GM21360 (cell line): ENCODE data around the gene HDX.
"Not testable (repeated sequence)": the region's sequence is repeated elsewhere in the genome, so short reads cannot be mapped to it uniquely, and the experiment has no call there.

Experiments used
- ATAC-seq: cut with Tn5 transposase; IDR thresholded peaks from one replicate; pipeline ENCODE4 v1.9.1; 2021; ENCODE audit warnings: mild to moderate bottlenecking, moderate library complexity; ENCODE audit not compliant: unreplicated experiment

The HDX gene, protein sequence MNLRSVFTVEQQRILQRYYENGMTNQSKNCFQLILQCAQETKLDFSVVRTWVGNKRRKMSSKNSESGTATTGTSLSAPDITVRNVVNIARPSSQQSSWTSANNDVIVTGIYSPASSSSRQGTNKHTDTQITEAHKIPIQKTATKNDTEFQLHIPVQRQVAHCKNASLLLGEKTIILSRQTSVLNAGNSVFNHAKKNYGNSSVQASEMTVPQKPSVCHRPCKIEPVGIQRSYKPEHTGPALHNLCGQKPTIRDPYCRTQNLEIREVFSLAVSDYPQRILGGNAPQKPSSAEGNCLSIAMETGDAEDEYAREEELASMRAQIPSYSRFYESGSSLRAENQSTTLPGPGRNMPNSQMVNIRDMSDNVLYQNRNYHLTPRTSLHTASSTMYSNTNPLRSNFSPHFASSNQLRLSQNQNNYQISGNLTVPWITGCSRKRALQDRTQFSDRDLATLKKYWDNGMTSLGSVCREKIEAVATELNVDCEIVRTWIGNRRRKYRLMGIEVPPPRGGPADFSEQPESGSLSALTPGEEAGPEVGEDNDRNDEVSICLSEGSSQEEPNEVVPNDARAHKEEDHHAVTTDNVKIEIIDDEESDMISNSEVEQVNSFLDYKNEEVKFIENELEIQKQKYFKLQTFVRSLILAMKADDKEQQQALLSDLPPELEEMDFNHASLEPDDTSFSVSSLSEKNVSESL

DNA sequence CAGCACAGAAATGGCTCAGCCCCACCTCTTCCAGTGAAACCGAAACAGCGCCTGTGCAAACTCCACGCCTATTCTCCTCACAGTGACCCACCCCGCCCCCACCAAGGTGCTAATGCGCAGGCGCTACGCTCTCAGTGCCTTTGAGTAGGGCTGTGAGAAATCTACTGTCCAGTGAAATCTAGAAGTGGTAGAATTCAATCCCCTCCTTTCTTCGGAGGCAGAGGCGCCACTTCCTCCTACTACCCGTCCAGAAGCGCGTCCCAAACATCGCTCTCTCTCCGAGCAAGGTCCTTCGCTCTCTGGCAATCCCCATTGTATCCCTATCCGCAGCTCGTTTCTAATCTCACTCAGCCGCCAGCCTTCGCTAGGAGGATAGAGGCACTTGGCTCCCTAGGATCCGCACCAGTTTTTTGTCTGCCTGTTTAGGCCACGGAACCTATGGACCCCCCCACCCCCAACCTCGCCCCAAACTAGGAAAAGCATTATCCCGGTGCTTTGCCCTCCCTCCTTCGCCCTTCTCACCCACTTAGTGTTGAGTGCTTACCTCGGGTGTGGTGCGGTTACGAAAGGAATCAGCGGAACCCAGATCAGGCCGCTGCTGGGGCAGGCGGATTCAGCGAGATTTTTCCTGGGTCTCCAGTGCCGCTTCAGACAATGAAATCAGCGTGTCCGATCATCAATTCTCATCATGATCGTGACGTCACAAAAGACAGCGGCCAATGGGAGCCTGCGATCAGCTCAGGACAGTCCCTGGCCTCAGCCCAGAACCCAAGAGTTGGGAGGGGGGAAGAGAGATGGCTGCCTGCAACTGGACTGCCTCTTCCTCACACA, at the start of gene HDX:
Gene HDX (minus strand): TSS at position 656 of the 831 bp plus-strand sequence. CDS start 27,056 bp downstream, outside the sequence.
- ATAC-seq: peak; percentile 86

DNA sequence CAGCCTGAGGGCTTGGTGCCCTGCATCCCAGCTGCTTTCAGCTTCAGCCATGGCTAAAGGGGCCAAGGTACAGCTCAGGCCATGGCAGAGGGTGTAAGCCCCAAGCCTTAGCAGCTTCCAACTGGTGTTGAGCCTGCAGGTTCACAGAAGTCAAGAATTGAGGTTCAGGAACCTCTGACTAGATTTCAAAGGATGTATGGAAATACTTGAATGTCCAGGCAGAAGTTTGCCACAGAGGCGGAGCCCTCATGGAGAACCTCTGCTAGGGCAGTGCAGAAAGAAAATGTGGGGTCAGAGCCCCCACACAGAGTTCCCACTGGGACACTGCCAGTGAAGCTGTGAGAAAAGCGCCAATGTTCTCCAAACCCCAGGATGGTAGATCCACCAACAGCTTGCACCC, 39.1 kb upstream of the HDX start:
- not testable (repeated sequence) for ATAC-seq

DNA sequence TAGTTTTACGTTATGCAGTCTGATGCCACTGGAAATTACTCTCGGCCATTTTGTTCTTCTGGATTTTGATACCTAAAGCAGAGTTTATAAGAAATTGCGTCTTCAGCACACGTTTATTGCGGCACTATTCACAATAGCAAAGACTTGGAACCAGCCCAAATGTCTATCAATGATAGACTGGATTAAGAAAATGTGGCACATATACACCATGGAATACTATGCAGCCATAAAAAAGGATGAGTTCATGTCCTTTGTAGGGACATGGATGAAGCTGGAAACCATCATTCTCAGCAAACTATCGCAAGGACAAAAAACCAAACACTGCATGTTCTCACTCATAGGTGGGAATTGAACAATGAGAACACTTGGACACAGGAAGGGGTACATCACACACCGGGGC, 35.4 kb upstream of the HDX start:
- not testable (repeated sequence) for ATAC-seq

DNA sequence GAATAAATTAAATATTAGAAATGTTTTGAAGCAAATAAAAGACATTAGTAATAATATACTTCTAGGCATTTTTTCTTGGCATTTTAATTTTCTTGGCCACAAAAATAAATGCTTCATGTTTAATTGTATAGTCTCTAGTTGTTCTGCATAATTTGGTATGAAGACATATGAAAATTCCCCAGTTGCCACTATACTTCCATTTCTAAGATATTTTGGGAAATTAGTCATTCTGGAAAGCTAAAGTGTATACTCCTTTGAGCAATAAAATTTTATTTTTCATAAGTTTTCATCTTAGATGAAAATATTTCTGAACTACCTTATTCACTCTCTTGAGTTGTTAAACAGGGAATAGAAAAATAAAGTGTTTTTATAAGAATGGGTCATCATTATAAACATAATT, 13.8 kb downstream of the HDX start:
- ATAC-seq: no peak

DNA sequence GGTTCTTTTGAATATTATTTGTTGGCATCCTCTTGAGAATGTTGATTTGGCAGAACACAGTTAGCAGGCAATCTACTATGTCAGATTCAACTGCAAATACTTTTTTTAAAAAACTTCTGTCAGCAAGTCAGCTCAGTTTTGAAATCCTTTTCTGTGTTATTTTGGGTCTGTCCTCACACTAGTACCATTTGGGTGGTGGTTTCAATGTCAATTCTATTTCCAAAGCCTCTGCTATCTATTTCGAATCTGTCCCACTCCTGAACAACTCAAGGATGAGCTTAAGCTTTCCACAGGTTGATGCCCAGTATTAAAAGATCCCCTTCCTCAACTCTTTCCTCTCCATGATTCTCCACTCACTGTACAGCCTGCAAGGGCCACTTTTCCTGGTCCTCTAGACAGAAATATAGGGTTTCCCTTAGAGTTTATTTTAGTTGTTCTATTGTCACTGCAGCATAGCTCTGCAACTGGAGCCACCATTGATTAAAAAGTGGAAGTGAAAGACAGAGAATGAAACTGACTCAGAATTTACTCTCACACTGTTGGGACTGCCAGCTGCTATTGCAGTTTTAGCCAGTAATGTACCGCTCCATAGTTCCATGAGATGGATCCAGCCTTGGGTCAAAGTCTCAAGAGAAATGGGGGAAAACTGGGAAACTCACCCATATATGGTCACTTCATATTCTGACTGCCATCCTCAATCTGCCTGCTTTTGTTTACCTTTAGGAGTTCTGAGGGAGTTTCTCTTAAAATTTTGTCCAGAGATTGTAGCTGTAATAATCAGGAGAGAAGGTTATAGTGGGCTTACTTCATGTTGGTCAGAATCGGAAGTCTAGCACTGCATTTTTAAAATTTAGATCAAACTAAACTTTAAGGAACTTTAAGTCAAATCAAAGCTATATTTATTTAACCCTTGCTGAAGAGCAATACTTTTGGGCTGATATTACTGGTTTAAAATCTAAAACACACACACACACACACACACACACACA, 14.6 kb downstream of the HDX start:
- peak; percentile 100 for ATAC-seq

DNA sequence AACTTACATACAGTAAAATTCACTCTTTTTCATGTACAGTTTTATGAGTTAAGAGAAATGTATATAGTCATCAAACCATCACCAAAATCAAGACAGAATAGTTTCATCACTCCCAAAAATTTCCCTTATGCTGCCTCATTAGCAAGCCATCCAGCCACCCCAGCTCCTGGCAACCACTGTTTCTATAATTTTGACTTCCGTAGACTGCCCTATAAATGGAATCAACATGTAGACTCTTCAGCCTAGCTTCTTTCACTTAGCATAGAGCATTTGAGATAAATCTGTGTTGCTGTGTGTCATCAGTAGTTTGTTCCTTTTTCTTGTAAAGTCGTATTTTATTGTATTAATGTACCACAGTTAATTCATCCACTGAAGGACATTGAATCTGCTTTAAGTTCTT, 23.2 kb downstream of the HDX start:
- ATAC-seq: no peak

DNA sequence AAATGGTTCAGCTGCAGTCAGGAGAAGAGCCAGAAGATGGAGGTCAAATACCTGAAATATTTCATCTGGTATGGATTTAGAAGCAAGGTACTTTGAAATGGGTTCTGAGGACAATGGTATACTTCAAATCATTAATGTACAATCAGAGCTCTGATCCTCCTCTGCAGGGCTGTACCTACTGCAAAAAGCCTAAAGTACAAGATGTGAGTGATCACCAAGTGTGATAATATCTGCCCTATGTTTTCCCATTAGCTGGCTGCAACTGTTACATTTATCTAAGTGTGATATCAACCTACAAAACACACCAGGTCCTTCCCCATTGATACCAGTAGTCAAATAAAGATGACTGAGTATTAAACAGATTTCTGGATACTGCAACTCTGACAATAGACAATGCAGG, 25.1 kb downstream of the HDX start:
- ATAC-seq: no peak

DNA sequence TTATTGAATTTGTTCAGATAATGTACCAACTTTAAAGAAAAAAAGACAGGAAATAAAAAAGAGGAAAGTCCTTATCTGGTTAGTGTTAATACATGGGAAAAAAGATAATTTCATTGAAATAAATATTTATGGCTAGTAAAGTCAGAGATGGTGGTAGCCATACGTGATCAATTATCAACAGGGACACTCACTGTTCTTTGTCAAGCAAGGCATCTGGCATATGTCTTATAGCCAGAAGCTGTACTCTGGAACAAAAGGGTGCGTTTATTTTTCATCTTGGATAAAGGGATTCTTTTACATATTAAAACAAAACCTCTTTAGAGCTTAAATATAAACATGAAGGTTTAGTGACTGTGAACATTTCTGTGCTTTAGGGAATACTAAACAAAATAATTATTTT, 26.7 kb downstream of the HDX start:
- no peak for ATAC-seq

DNA sequence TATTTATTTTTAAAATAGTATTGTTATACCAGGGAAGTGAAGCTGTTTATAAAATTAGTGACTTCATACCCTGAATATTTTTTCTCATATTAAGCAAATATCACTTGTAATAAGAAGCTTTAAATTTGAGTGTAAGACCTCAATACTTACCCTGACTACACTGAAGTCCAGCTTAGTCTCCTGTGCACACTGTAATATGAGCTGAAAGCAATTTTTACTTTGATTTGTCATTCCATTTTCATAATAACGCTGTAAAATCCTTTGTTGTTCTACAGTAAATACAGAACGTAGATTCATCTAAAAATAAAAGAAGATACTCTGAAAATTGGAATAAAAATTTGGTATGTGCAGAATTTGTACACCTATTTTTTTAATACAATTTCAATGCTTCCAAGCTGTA, 27.2 kb downstream of the HDX start:
- ATAC-seq: no peak

DNA sequence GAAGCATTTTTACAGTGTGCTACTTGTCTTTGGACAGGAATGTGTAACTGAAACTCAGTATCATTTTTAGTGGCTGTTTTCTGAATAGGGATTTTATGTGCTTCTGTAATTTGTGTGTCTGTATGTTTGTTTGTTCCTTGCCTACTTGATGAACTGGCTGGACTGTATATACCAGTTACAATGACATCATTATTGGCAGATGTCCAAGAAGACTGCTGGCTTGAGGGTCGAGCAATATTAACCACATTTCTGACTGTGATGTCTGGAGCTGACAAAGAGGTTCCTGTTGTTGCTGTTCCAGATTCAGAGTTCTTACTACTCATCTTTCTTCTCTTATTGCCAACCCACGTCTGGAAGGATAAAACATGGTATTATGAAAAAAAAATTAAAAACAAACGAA, 33.0 kb downstream of the HDX start:
- ATAC-seq: no peak

DNA sequence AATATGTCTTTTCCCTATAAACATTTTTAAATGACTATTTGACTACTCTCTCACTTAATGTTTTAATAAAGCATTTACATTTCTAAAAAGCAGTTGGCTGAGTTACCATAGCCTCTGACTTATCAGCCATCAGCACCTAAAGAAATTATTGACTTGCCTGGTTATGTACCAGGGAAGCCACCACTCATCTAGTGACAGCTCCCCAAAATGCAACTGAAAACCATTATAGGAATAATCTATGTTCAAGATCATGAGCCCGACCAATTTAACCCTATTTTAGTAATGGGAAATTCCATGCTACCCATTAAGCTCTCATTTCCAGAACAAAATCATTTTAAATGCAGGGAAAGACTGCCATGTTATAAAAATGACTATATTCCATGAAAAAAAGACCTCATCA, 34.4 kb downstream of the HDX start:
- no peak for ATAC-seq

DNA sequence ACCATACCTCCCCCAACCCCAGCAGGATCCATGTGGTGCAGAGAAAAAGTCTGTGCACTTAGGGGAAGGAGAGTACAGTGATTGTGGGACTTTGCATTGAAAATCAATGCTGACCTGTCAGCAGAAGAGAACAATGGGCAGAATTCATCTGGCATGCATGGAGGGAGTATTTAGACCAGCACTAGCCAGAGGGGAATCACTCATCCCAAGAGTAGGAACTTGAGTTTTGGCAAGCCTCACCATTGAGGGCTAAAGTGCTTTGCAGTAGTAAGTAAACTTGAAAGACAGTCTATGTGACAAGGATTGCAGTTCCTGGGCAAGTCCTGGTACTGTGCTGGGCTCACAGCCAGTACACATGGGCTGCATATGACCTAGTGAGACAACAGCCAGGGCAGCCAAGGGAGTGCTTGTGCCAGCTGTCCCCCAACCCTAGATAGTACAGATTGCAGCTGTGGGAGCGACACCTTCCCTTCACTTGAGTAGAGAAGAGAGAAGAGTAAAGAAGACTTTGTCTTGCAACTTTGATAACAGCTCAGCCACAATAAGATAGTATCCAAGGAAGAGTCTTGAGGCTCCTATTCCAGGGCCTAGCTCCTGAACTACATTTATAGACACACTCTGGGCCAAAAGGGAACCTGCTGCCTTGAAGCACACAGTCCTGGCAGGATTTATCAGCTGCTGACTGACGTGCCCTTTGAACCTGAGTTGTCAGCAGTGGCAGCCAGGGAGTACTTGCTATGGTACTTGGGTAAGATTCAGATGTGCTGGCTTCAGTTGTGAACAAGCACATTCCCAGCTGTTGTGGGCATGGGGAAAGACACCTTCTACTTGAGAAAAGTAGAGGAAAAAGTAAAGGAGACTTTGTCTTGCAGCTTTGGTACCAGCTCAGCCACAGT, 48.7 kb downstream of the HDX start:
- ATAC-seq: no peak

DNA sequence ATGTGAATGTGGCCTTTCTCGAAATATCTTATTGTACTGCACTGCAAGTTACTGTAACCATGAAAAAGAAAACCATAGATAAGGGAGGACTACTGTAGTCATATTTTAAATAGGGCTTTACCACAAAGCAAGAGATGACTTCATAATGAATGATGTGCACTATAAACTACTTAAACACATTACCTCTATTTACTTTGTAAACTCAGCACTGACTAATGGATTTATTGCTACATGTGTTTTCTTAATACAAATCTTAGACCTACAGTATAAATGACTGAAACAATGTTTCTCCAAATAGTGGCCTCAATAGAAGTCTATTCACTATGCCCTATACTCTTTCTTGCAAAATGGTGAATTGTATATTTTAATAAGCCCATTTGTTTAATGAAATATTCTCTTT, 61.1 kb downstream of the HDX start:
- ATAC-seq: no peak

DNA sequence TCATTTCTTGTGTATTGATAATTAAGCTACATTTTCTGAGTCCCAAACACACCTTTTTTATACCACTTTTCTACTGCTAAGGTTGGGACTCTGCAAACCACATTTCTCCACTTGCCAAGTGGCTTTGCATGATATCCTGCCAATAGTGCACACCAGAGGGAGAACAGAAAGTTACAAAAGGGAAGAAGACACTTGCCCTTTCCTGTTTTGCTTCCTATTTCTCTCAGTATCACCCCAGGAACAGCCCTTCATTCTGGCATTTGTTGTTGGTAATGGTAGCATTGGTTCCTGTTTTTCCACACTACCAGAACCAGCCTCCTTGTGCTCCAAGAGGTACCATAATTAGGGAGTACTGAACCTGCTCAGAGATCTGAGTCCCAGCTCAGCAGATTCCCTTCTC, 87.1 kb downstream of the HDX start:
- no peak for ATAC-seq

DNA sequence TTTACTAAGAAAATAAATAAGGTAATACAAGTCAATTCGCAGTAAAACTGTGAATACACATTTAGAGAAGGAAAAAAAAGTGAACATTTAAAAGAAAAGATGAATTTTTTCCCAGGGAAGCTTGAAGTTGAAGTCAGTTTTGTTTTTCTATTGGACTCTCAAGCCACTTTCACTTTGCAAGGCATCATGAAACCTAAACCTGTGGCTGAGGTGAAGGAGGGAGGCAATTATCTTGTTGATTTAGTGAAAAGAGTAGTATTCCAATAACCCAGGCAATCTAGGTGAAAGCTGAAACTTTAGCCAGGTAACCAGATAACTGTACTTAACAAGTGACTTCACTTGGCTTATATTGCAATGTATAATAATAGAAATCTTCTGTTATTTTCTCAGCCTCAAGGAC, 138.6 kb downstream of the HDX start:
- ATAC-seq: peak; percentile 83

DNA sequence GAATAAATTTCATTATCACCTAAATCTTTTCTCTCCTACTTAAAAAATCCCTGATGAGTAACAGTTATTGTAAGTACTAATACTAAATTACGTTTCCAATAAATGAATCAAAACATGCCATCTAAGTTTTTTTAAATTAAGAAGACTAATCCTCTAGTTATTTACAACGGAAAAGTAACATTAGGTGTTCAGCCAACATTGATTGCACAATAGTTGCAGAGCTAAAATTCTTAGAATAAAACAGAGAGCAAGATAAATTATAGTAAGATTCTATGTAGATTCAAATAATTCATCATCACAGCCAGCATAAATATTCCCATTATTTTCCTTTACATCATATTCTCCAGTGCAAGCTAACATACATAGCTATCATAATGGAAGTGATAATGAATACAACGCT, 139.2 kb downstream of the HDX start:
- no peak for ATAC-seq

DNA sequence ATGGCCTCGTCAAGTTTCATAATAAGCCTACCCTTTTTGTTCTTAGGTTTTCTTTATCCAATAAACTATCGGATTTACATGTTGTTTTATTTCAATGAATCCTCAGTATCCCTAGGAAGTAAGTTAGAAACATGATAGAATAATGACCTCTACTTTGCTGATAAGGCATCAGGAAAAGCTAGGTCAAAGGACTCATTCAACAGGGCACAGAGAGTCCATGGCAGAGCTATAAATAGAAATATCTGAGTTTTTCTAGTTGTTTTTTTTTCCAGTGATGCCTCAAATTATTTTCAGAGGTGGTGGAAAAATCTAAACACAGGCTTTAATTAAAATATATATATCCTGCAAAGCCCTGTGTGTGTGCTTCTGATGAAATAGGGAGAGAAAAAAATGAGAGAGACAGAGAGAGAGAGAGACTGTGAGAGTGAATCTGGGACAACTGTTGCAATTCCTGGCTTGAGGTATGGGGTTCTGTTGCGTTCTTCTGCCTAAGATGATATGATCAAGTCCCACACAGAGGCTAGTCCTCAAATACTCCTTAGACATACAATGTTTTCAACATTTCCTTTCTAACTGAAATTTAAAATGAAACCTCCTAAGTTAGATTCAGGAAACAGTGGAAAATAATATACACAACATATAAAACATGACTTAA, 139.9 kb downstream of the HDX start:
- no peak for ATAC-seq

DNA sequence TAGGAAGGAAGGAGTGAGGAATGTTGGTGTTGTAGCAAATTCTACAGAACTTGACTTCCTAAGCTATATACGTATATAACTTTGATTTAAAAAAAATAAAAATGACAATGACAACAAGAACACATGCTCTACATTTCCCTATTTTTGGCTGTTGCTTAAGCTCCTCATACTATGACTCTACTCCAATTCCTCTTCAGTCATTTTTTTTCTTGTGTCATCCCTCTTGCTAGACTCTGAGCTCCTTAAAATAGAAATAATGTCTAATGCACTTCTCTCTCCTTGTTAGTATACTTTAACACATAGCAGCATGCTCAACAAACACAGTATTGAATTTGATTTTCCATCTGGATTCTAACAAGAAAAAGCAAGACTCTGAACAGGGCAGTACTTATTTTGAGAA, 144.0 kb downstream of the HDX start:
- ATAC-seq: no peak

DNA sequence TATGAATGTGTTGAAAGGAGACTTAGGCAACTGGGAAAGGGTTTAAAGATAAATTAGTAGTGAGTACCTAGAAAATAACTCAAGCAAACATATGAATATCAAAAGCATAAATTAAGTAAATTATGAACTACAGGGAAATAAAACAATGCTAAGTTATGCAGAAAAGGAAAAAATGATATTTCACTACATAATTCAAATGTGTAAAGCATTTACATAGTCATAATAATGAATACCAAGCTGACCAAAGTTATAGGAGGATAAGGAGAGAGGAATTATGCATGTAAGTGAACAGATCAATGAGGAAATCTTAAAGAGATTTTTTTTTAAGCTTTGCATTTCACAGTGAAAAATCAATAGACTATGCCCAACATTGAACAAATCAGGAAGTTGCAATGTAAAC, 145.0 kb downstream of the HDX start:
- ATAC-seq: no peak
